EL (cell line): ENCODE data around the gene CD302.
"Not testable (repeated sequence)": the region's sequence is repeated elsewhere in the genome, so short reads cannot be mapped to it uniquely, and the experiment has no call there.

ENCODE experiments used
- DNase-seq: peaks from one replicate; pipeline ENCODE4 v3.0.0-alpha.2; 2016

The CD302 gene

GRCh38 chr2:159797543-159798375, at the start of gene CD302:
CD302 (minus strand) TSS chr2:159798208; CDS start chr2:159798198, 10 bp downstream.
- peak; percentile 60 for DNase-seq

- DNase-seq, result no peak
Measured at GRCh38 chr2:159846564-159846963, 48.6 kb upstream of the CD302 start.

- DNase-seq, result no peak
Measured at GRCh38 chr2:159840616-159841015, 42.6 kb upstream of the CD302 start.

- DNase-seq, result no peak
Measured at GRCh38 chr2:159832858-159833257, 34.9 kb upstream of the CD302 start.

GRCh38 chr2:159832026-159832425, 34.0 kb upstream of the CD302 start:
- no peak for DNase-seq

- DNase-seq, result no peak
Measured at GRCh38 chr2:159829376-159829775, 31.4 kb upstream of the CD302 start.

GRCh38 chr2:159828738-159829137, 30.7 kb upstream of the CD302 start:
- peak; percentile 15 for DNase-seq

- not testable (repeated sequence) for DNase-seq
Measured at GRCh38 chr2:159822478-159822833, 24.4 kb upstream of the CD302 start.

GRCh38 chr2:159821775-159822477, 23.9 kb upstream of the CD302 start:
- DNase-seq, result not testable (repeated sequence)

- no peak for DNase-seq
Measured at GRCh38 chr2:159818940-159819339, 20.9 kb upstream of the CD302 start.

- DNase-seq, result no peak
Measured at GRCh38 chr2:159817283-159817682, 19.3 kb upstream of the CD302 start.

- no peak for DNase-seq
Measured at GRCh38 chr2:159811232-159811631, 13.2 kb upstream of the CD302 start.

GRCh38 chr2:159808032-159808425, 10.0 kb upstream of the CD302 start:
- no peak for DNase-seq

- DNase-seq, result peak; percentile 54
Measured at GRCh38 chr2:159807183-159808031, 9.4 kb upstream of the CD302 start.

- no peak for DNase-seq
Measured at GRCh38 chr2:159804941-159805340, 6.9 kb upstream of the CD302 start.

GRCh38 chr2:159803235-159803962, 5.4 kb upstream of the CD302 start:
- no peak for DNase-seq

GRCh38 chr2:159802673-159803072, 4.7 kb upstream of the CD302 start:
- DNase-seq, result no peak

- no peak for DNase-seq
Measured at GRCh38 chr2:159799833-159800232, 1.8 kb upstream of the CD302 start.

- no peak for DNase-seq
Measured at GRCh38 chr2:159798376-159798725, 343 bp upstream of the CD302 start.

GRCh38 chr2:159797225-159797542, 824 bp downstream of the CD302 start:
- DNase-seq, result no peak

GRCh38 chr2:159795841-159796690, 1.9 kb downstream of the CD302 start:
- no peak for DNase-seq

GRCh38 chr2:159793326-159793725, 4.7 kb downstream of the CD302 start:
- DNase-seq, result no peak
